ENCODE measurements around the gene KIZ. TPM values are rescaled to one million over a fixed set of nuclear protein-coding genes. Genes with fewer than 3 reads are reported as not detected.

KIZ gene
- polyA plus RNA-seq, 6 donors from 2014 or later: 17.7 to 22.7 (median 19.1) TPM

DNA sequence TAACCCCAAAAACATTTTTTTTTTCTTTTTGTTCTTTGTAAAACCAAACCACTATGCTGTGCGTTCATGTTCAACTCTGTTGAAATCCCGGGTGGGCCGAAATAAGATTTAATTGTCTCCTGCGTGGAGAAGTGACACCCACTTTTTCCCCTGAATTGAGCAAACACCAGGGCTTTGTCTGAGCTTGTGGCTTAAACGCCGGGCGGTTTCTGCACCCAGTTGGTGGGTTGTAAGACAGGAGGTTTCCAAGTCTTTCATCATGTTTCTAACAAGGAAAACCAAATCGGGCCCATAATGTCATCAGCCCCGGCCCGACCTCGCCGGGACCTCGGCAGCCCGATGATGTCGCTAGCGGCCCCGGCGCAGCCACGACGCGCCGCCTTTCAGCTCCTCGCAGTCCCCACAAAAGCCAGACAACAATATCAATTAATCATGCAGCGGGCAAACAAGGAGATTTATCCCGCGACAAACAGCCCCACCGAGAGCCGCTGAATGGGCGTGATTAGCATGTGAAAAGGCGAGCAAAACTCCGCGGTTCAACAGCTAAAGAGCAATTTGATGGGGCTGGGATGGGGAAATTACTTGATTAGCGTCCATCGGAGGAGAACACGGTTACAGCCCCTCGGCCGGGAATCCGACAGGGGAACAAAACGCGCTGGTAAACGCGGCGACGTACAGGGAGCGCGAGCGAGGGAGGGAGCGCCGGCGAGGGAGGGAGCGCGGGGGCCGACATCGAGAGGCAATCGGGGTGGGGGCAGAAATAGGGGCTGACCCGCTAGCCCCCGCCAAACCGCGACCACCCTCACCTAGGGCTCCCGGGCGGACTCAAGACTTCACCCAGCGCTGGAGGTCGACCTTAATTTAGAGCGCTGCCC, 25.1 kb upstream of the KIZ start:
- DNase-seq (peak; percentile 9), ATAC-seq (ENCODE audit: low read depth in 2 of 2) (peak; percentile 22 to 27)
- Mint-ChIP-seq H3K27ac (peak overlapping the region in 4 of 6 donors; percentile 23 to 83 (median 76)), H3K4me3 (peak overlapping the region; percentile 90 to 97 (median 94)), H3K27me3 (peaks cover 69 to 81% (median 75%) of the 10 kb centered on the region in 3 donors), H3K36me3 (peaks cover 0 to 4% of the 10 kb centered on the region in 2 donors), H3K9me3 (peaks cover 0 to 16% (median 2%) of the 10 kb centered on the region in 7 donors), H3K4me1 (peaks cover 18 to 38% (median 28%) of the 10 kb centered on the region in 3 donors)

- peak; percentile 10 for DNase-seq
- H3K27ac Mint-ChIP-seq: peak overlapping the region in 1 of 6 donors; percentile 83
- peaks cover 69 to 81% (median 71%) of the 10 kb centered on the region in 3 donors for H3K27me3 Mint-ChIP-seq
- peaks cover 20 to 40% (median 34%) of the 10 kb centered on the region in 3 donors for H3K4me1 Mint-ChIP-seq
- H3K4me3 Mint-ChIP-seq: peak overlapping the region; percentile 82 to 97 (median 92)
- ATAC-seq (ENCODE audit: low read depth in 2 of 2): no peak
- H3K9me3 Mint-ChIP-seq: peaks cover 0 to 16% (median 4%) of the 10 kb centered on the region in 7 donors
- H3K36me3 Mint-ChIP-seq: peaks cover 0 to 4% of the 10 kb centered on the region in 2 donors
These were observed 24.4 kb upstream of the KIZ start for GRCh38 chr20:21101453-21101931.

DNA sequence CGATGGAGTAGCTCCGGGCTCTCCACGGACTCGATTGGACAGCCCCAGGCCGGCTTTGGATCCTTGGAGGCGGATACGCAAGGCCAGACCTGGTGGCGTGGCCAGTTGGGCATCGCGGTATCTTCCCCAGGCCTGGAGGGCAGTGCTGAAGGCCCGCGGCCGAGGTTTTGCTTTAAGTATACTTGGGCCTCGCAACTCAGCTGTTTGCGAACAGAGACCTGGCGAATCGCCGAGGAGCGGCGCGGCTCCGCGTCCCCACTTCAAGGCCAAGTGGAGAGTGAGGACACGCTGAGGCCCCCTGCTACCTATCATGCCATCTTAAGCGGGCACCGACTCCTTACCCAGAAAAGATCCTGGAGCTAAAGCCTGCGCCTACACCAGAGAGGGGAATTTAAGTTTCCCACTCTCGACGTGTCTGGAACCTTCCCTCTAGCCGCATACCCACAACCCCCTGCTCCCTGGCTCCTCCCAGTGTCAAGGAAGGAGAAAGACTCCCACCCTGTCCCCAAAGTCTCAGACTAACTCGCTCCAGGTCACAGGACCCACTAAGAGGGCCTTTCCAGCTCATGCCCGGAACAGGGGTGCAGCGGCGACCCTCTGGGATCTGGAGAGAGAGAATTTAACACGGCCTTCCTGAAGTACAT, 23.8 kb upstream of the KIZ start:
- no peak for ATAC-seq (ENCODE audit: low read depth in 2 of 2)

GRCh38 chr20:21102603-21103311, 23.1 kb upstream of the KIZ start:
- Mint-ChIP-seq H3K4me3 (peak overlapping the region; percentile 82 to 97 (median 90)), H3K4me1 (peaks cover 20 to 42% (median 35%) of the 10 kb centered on the region in 3 donors), H3K27ac (peak overlapping the region in 2 of 6 donors; percentile 53 to 64), H3K27me3 (peaks cover 66 to 80% (median 72%) of the 10 kb centered on the region in 3 donors), H3K9me3 (peaks cover 0 to 20% (median 9%) of the 10 kb centered on the region in 7 donors), H3K36me3 (peaks cover 0 to 9% of the 10 kb centered on the region in 2 donors)
- peak; percentile 16 for DNase-seq
- peak; percentile 11 to 15 for ATAC-seq (ENCODE audit: low read depth in 2 of 2)

More for the DNA sequence above, 23.8 kb upstream of the KIZ start:
- peaks cover 0 to 4% of the 10 kb centered on the region in 2 donors for H3K36me3 Mint-ChIP-seq
- peaks cover 0 to 16% (median 4%) of the 10 kb centered on the region in 7 donors for H3K9me3 Mint-ChIP-seq
- H3K4me3 Mint-ChIP-seq: peak overlapping the region; percentile 82 to 97 (median 90)
- peak overlapping the region in 2 of 6 donors; percentile 24 to 37 for H3K27ac Mint-ChIP-seq
- DNase-seq: no peak
- H3K4me1 Mint-ChIP-seq: peaks cover 20 to 42% (median 35%) of the 10 kb centered on the region in 3 donors
- H3K27me3 Mint-ChIP-seq: peaks cover 65 to 78% (median 68%) of the 10 kb centered on the region in 3 donors

DNA sequence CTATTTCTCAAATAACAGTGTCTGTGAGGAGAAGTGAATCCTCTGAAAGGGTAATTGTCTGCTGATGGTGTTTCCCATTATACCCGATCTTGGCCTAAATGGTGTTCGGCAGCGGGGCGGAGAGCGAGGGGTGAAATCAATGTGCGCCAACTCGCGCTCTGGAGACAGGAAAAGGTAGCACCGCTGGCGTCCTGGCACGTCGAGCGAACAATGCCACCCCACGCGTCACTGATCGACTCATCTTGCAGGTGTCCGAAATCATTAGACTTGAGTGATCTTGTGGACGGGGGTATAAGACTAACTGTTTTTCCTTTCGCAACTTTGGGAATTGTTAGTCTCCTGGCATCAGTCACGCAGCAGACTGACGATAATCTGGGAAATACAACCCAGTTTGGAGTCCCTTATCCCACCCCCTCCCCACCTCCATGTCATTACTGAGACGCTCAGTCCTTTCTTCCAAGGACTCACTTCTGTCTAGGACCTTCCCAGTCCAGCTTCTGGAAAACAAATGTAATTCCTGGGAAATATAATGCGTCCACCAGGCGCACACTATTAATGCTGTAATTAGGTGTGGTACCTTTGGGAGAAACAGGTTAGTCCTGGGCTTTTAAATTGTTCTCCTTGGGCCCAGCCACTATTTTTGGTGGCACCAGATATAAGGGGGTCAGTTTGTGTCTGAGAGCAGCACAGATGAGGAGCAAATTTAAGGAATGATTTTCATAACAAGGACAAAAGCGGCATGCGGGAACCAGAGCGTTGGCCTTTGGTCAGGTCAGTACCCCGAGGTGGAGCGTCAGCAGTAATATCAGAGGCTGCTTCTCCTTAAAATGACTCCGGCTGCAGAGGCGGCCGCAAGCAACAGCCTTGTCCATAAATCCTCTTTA, 22.1 kb upstream of the KIZ start:
- peaks cover 0 to 20% (median 9%) of the 10 kb centered on the region in 7 donors for H3K9me3 Mint-ChIP-seq
- H3K36me3 Mint-ChIP-seq: peaks cover 0 to 9% of the 10 kb centered on the region in 2 donors
- peaks cover 20 to 42% (median 35%) of the 10 kb centered on the region in 3 donors for H3K4me1 Mint-ChIP-seq
- ATAC-seq (ENCODE audit: low read depth in 2 of 2) (no peak), DNase-seq (no peak)
- H3K4me3 Mint-ChIP-seq: peak overlapping the region in 7 of 8 donors; percentile 42 to 96 (median 82)
- H3K27ac Mint-ChIP-seq: peak overlapping the region in 5 of 6 donors; percentile 53 to 97 (median 66)
- H3K27me3 Mint-ChIP-seq: peaks cover 66 to 80% (median 70%) of the 10 kb centered on the region in 3 donors

DNA sequence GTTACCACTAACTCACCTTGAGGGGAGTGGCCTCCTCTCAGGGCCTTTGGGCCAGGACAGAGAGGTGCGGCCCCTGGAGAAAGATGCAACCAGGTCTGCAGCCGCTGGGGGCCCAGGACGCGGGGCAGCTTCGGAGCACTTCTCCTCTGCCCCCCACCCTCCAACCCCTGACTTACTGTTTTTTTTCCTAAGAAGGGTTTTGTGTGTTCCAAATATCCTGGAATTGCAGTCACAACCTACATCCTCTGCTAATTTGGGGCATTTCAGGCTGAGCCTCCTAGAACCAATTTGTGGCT, 21.5 kb upstream of the KIZ start:
- H3K4me3 Mint-ChIP-seq: peak overlapping the region in 3 of 8 donors; percentile 32 to 63 (median 41)
- H3K4me1 Mint-ChIP-seq: peaks cover 18 to 36% (median 32%) of the 10 kb centered on the region in 3 donors
- peaks cover 0 to 9% of the 10 kb centered on the region in 2 donors for H3K36me3 Mint-ChIP-seq
- H3K27ac Mint-ChIP-seq: peak overlapping the region in 1 of 6 donors; percentile 59
- H3K27me3 Mint-ChIP-seq: peaks cover 63 to 79% (median 71%) of the 10 kb centered on the region in 3 donors
- DNase-seq (no peak), ATAC-seq (ENCODE audit: low read depth in 2 of 2) (no peak)
- H3K9me3 Mint-ChIP-seq: peaks cover 0 to 20% (median 9%) of the 10 kb centered on the region in 7 donors

GRCh38 chr20:21104921-21105320, 21.0 kb upstream of the KIZ start:
- peak overlapping the region in 1 of 8 donors; percentile 41 for H3K4me3 Mint-ChIP-seq
- peaks cover 67 to 82% (median 70%) of the 10 kb centered on the region in 3 donors for H3K27me3 Mint-ChIP-seq
- H3K4me1 Mint-ChIP-seq: peaks cover 16 to 32% (median 28%) of the 10 kb centered on the region in 3 donors
- H3K9me3 Mint-ChIP-seq: peaks cover 0 to 19% (median 9%) of the 10 kb centered on the region in 7 donors
- DNase-seq (no peak), ATAC-seq (ENCODE audit: low read depth in 2 of 2) (no peak)
- no peak overlapping the region for H3K27ac Mint-ChIP-seq
- H3K36me3 Mint-ChIP-seq: peaks cover 0 to 9% of the 10 kb centered on the region in 2 donors

- DNase-seq: peak; percentile 5
- H3K36me3 Mint-ChIP-seq: peaks cover 0 to 8% of the 10 kb centered on the region in 2 donors
- H3K4me1 Mint-ChIP-seq: peaks cover 16 to 29% (median 25%) of the 10 kb centered on the region in 3 donors
- H3K4me3 Mint-ChIP-seq: peak overlapping the region in 3 of 8 donors; percentile 40 to 77 (median 40)
- peak overlapping the region in 2 of 6 donors; percentile 79 to 80 for H3K27ac Mint-ChIP-seq
- H3K27me3 Mint-ChIP-seq: peaks cover 69 to 84% (median 71%) of the 10 kb centered on the region in 3 donors
- ATAC-seq (ENCODE audit: low read depth in 2 of 2): no peak
- H3K9me3 Mint-ChIP-seq: peaks cover 0 to 15% (median 9%) of the 10 kb centered on the region in 7 donors
These were observed 20.3 kb upstream of the KIZ start for GRCh38 chr20:21105429-21106170.

DNA sequence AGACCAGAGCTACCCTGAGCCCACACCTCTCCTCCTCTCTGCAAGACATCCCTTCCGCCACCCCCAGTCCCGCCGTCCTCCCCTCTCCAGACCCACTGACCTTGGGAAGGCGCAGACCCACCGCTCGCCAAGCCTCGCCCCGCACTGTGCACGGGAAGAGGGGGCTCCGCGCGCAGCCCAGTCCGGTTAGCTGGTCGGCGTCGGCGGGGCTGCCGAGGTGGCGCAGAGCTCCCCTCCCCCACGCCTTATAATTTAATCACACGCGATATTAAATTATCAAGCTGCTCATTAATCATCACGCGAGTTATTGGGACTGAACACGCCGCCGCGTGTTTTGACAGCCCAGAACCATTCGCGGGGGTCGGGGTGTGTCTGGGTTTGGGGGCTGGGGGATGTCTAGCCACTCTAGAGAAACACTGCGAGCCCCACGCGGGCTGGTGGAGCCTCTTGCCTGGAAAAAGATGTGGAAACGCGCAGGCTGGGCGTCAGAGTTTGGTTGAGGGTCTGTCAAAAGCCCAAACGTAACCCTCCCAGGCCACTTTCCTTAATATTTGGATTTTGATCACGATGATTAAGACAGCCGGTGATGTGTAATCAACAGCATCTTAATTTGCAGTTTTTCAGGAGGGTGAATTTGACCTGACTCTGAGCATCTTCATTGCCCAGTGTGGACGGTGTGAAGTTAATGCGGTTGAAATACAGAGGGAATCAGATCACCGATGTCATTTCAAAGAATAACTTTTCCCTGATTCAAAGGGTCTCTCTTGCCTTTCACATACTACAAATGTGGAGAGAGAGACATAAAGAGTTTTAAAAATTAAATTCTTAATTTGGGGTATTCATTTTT, 19.5 kb upstream of the KIZ start, which contains the start of gene LINC00237:
Gene LINC00237 (minus strand): TSS at position 188 of the 847 bp plus-strand sequence.
- Mint-ChIP-seq H3K4me3 (peak within 1 kb of the TSS in 5 of 8 donors; percentile 15 to 77 (median 40)), H3K9me3 (peaks cover 0 to 15% (median 5%) of the 10 kb centered on the region in 7 donors), H3K36me3 (peaks cover 0 to 4% of the 10 kb centered on the region in 2 donors), H3K4me1 (peaks cover 11 to 25% (median 19%) of the 10 kb centered on the region in 3 donors), H3K27me3 (peaks cover 67 to 86% (median 72%) of the 10 kb centered on the region in 3 donors), H3K27ac (peak within 1 kb of the TSS in 2 of 6 donors; percentile 79 to 80)
- ATAC-seq (ENCODE audit: low read depth in 2 of 2) (no peak), DNase-seq (no peak)

DNA sequence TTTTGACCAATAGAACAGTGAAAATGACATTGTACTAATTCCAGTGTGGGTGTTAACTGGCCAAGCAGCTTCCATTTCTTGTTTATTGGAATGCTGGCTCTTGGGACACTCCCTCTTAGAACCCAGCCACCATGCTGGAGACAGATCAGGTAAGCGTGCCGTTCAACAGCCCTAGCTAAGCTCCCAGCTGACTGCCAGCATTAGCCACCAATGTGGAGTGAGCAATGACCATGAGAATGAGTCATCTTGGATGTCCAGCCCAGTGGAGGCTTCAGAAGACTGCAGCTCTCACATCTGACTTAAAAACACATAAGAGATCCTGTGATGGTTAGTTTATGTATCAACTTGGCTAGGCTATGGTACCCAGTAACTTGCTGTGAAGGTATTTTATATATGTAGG, 16.7 kb upstream of the KIZ start:
- Mint-ChIP-seq H3K27ac (no peak overlapping the region), H3K36me3 (peaks cover 0 to 4% of the 10 kb centered on the region in 2 donors), H3K4me1 (peaks cover 2 to 7% (median 5%) of the 10 kb centered on the region in 3 donors), H3K4me3 (no peak overlapping the region), H3K27me3 (peaks cover 68 to 86% (median 73%) of the 10 kb centered on the region in 3 donors), H3K9me3 (peaks cover 0 to 10% (median 5%) of the 10 kb centered on the region in 7 donors)
- ATAC-seq (ENCODE audit: low read depth in 2 of 2) (no peak), DNase-seq (no peak)

Data from naive B cell (primary cell).